Fibroblast of pulmonary artery (primary cell): ENCODE results near the gene NXPH3.
A peak's percentile ranks its signal among the peaks of the same experiment; 100 is the strongest.

Experiments used
- DNase-seq: peaks from one replicate; pipeline ENCODE4 v3.0.0-alpha.2; 2010; ENCODE audit warnings: low read depth
- H3K4me3 ChIP-seq: replicated peaks from 2 replicates; pipeline ENCODE4 v1.5.1; 2011; ENCODE audit warnings: low read depth, mild to moderate bottlenecking, control low read depth, low read length, moderate library complexity
- TF ChIP-seq, protein P1 (sequence below): IDR thresholded peaks from 2 replicates; pipeline ENCODE4 v1.5.1; 2011; ENCODE audit warnings: mild to moderate bottlenecking, control low read depth, low read length, inconsistent platforms; ENCODE audit errors: missing control alignments

NXPH3 gene

DNA sequence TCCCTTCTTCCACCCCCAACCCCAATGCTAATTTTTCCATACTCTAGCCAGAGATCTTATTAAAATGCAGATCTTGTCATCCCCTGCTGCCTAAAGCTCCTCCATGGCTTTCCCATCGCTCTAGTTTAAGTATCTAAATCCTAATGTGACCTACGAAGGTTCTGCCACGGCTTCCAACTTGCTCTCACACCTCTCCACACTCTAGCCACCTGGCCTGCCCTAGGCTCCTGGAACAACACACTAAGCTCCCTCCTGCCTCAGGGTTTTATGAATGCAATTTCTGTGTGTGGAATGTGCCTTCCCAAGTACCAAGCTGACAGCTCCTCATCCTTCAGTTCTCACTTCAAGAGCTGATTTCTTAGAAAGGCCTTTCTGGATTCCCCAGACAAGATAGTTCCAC lies 16.6 kb downstream of the NXPH3 start:
- DNase-seq, result no peak
- TF ChIP-seq, protein P1, sequence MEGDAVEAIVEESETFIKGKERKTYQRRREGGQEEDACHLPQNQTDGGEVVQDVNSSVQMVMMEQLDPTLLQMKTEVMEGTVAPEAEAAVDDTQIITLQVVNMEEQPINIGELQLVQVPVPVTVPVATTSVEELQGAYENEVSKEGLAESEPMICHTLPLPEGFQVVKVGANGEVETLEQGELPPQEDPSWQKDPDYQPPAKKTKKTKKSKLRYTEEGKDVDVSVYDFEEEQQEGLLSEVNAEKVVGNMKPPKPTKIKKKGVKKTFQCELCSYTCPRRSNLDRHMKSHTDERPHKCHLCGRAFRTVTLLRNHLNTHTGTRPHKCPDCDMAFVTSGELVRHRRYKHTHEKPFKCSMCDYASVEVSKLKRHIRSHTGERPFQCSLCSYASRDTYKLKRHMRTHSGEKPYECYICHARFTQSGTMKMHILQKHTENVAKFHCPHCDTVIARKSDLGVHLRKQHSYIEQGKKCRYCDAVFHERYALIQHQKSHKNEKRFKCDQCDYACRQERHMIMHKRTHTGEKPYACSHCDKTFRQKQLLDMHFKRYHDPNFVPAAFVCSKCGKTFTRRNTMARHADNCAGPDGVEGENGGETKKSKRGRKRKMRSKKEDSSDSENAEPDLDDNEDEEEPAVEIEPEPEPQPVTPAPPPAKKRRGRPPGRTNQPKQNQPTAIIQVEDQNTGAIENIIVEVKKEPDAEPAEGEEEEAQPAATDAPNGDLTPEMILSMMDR, result no peak
- H3K4me3 ChIP-seq, result no peak overlapping the region

DNA sequence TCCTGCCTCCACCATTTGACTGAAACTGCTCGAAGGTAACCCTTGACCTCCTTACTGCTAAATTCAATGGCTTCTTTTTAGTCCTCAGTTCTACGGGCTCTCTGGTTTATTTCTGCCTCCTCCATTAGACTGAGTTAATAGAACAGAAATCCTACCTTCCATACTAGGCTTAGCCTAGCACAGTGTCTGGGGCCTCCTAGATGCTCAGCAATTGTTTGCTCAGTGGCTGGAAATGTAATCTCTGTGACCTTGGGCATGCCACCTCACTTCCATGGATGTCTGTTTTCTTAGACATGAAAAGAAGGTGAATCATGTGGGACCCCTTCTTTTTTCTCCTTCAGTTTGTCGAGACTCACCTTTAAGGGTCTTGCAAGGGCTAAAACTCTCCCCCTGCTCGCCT lies 19.7 kb downstream of the NXPH3 start:
- TF ChIP-seq, protein P1, result no peak
- no peak for DNase-seq
- no peak overlapping the region for H3K4me3 ChIP-seq

DNA sequence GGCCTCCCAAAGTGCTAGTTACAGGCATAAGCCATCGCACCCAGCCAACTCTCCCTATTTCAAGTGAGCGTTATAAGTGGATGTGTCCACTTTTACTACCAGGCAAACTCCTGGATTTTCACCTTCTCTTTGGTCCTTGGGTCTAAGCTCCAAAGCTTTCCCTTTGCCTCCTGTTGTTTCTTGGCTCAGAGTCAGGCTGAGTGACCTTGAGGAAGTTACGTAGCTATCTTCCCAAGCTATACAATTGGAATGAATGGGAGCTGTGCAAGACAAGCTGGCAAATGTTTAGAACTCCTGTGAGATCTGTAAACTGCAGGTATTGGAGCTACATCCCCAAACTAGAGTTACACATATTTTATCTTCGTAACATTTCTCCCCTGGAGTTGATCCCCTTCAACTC lies 20.3 kb downstream of the NXPH3 start:
- peak; percentile 32 for DNase-seq
- TF ChIP-seq, protein P1, result no peak
- H3K4me3 ChIP-seq, result no peak overlapping the region

DNA sequence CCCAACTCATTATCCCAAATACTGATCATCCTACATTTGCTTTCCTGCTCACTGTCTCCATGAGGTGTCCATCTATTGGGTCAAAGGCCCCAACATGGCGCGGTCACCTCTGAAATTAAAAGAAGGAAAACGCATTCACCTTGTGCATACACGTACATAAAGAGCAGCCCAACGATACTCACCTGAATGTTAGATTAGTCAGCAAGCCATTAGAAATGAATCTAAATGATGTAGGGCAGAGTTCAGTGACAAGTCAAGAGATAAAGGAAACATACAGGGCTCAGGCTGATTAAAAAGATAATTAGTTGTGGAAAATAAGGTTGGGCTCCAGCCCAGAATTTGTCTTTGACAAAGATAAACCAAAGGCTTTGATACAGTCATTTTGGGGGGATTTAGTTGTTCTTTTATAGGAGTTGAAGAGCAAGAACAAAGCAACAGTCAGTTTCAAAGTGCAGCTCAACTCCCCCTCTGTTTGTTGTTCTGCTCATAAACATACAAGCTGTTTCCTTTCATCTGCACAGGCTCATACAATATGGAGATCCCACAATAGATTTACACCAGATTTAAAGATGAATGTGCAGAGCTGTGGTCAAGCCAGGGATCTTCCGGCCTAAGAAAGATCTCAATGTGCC lies 21.1 kb downstream of the NXPH3 start:
- TF ChIP-seq, protein P1, result no peak
- H3K4me3 ChIP-seq, result no peak overlapping the region
- DNase-seq, result no peak

DNA sequence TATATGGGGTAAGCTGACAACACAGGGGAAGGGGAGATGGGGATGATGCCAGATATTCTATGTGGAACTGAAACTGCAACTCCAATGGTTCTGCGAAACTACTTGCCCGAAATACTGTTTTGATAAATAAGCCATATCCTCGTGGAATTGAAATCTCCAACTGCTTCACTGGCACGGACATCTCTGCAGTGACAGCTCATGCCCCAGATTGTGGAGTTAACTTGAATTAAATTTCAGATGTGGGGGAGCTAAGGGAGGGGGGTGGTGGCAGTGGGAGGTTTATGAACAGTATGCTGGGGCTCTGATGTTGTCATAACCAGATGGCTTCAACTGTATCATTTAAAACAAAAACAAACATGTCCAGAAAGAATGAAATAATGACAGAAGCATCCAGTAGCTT lies 21.8 kb downstream of the NXPH3 start:
- TF ChIP-seq, protein P1, result no peak
- DNase-seq, result no peak
- H3K4me3 ChIP-seq, result no peak overlapping the region

DNA sequence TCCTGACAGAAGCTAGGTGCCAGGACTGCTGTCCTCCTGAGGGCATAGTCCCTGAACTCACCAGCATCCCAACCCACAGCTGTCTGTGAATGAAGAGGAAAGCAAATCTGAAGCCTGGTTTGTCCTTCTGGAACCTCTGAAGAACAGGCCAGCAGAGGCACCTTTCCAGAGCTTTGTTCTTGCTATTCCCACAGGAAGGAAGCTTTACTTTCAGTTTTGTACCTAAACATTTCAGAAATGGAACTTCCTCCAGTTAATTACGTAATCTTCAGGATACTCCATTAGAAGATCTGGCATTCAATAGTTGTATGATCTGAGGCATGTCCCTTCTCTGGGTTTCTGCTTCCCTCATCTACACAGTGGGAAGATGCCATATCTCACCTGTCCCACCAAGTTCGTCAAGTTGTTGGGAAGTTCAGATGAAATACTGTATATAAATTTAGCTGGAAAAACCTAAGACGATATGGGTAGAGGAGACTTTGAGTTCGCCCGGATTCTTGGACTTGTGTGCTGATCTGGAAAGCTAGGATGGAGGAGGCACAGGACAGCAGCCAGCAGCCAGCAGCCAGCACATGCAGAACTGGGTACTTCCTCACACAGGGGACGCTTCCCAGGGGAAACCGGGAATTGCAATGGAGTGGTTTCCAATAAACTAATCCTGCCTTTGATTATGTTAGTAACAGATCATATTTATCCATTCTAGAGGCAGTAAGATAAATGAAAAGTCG lies 22.4 kb downstream of the NXPH3 start:
- TF ChIP-seq, protein P1, result no peak
- DNase-seq, result peak; percentile 54
- H3K4me3 ChIP-seq, result no peak overlapping the region

DNA sequence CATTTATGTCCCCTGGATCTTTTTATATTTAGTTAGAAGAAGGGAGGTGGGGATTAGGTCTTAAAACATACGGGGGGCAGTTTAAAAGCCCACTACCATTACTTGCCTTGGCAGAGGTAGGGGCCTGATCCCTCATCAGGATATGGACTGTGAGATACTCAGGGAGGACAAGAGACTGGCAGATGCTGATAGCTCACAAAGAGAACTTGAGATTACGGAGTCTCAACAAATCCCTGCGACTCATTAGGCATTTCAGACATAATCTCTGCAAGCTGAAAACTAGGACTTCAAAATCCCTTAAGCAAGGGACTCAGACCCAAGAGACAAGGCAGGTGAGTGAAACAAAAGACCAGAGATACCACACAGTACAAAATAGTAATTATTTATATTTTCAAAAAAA lies 23.2 kb downstream of the NXPH3 start:
- DNase-seq, result no peak
- TF ChIP-seq, protein P1, result no peak
- no peak overlapping the region for H3K4me3 ChIP-seq
